ENCODE measurements around the gene UBE2J2. TPM values are rescaled to one million over a fixed set of nuclear protein-coding genes. Genes with fewer than 3 reads are reported as not detected.

Gene UBE2J2
- total and polyA plus RNA-seq, 2 donors (not counting 3 experiments of a cell fraction or from before 2014, with no cell fraction given): 60.7 to 80.7 TPM

GRCh38 chr1:1223321-1223720 is 50.3 kb downstream of the UBE2J2 start:
- ChIA-PET POLR2A (no interaction called here), CTCF (no interaction called here)
- Histone ChIP-seq H3K4me3 (replicated peaks in 1 of 3; ENCODE audit: insufficient read depth in 1 of 3, low read depth in 1 of 3, low read length in 3 of 3) (no peak overlapping the region), H3K27me3 (ENCODE audit: control insufficient read depth in 2 of 2, insufficient read depth in 2 of 2, low read length in 2 of 2) (no peaks in the 10 kb centered on the region), H3K9me3 (replicated peaks; ENCODE audit: control insufficient read depth, insufficient read depth, low read length) (no peaks in the 10 kb centered on the region), H2AFZ (ENCODE audit: low read depth, low read length) (no peak overlapping the region), H3K27ac (ENCODE audit: insufficient read depth, low read depth, low read length) (no peak overlapping the region), H3K4me2 (ENCODE audit: insufficient read depth, low read length) (no peak overlapping the region), H3K9me1 (replicated peaks; ENCODE audit: control insufficient read depth, extremely low read depth, insufficient read depth, low read length) (no peaks in the 10 kb centered on the region), H3K36me3 (ENCODE audit: control insufficient read depth in 2 of 2, extremely low read depth in 1 of 2, insufficient read depth in 2 of 2, low read length in 2 of 2) (peaks cover 4 to 53% of the 10 kb centered on the region in 2 experiments), H3K4me1 (ENCODE audit: control insufficient read depth, extremely low read depth, insufficient read depth, low read length) (no peaks in the 10 kb centered on the region), H3K79me2 (ENCODE audit: control insufficient read depth, insufficient read depth, low read length) (peaks cover 28% of the 10 kb centered on the region), H4K20me1 (replicated peaks; ENCODE audit: control insufficient read depth, extremely low read depth, insufficient read depth, low read length) (no peaks in the 10 kb centered on the region), H3K9ac (replicated peaks; ENCODE audit: extremely low read depth, insufficient read depth, low read length) (no peak overlapping the region)
- FAIRE-seq (no peak), DNase-seq (ENCODE audit: low read depth, low spot score) (no peak)
- BruUV-seq (replicated peaks): no TSS peak
- TF ChIP-seq, protein P1, sequence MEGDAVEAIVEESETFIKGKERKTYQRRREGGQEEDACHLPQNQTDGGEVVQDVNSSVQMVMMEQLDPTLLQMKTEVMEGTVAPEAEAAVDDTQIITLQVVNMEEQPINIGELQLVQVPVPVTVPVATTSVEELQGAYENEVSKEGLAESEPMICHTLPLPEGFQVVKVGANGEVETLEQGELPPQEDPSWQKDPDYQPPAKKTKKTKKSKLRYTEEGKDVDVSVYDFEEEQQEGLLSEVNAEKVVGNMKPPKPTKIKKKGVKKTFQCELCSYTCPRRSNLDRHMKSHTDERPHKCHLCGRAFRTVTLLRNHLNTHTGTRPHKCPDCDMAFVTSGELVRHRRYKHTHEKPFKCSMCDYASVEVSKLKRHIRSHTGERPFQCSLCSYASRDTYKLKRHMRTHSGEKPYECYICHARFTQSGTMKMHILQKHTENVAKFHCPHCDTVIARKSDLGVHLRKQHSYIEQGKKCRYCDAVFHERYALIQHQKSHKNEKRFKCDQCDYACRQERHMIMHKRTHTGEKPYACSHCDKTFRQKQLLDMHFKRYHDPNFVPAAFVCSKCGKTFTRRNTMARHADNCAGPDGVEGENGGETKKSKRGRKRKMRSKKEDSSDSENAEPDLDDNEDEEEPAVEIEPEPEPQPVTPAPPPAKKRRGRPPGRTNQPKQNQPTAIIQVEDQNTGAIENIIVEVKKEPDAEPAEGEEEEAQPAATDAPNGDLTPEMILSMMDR (IDR thresholded peaks at IDR 0.05; ENCODE audit: extremely low read depth in 1 of 2, insufficient read depth in 1 of 2, low read depth in 1 of 2, low read length in 2 of 2): no peak
- TF ChIP-seq GATA2 (IDR thresholded peaks at IDR 0.05; ENCODE audit: insufficient read depth, insufficient read length, low read depth, low read length) (no peak), MYC (IDR thresholded peaks at IDR 0.05; ENCODE audit: low read depth, low read length) (no peak)
- intact Hi-C loops (cut with micrococcal nuclease) (no loop called here), dilution Hi-C loops (cut with MboI; ENCODE audit: extremely low pct_ligation_motif_present, low sequenced_read_pairs) (no loop called here)

DNA sequence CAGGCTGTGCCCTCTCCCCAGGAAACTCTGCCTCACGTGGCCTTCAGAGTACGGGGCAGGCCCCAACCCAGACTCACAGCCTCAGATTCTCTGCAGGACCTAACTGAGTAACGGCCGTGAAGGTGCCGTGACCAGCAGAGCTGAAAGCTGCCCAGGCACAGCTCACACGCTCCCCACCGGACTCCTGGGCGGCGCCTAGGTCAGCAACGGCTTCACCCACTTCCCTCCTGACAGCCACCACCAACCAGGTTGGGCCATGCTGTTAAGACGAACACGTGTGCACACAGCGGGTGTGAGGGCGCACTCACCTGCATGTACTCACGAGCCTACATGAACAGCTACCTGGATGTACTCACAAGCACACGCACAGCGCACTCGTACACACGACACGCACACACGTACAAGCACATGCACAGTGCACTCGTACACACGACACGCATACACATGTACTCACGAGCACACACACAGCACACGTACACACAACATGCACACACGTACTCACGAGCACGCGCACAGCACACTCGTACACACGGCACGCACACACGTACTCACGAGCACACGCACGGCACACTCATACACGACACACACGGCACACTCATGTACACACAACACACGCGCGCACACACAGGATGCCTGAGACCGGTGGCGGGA is 51.0 kb downstream of the UBE2J2 start:
- CTCF ChIA-PET: no interaction called here
- peaks cover 22% of the 10 kb centered on the region for H3K79me2 ChIP-seq (ENCODE audit: control insufficient read depth, insufficient read depth, low read length)
- H4K20me1 ChIP-seq (replicated peaks; ENCODE audit: control insufficient read depth, extremely low read depth, insufficient read depth, low read length): no peaks in the 10 kb centered on the region
- dilution Hi-C loops (cut with MboI; ENCODE audit: extremely low pct_ligation_motif_present, low sequenced_read_pairs): no loop called here
- no peaks in the 10 kb centered on the region for H3K27me3 ChIP-seq (ENCODE audit: control insufficient read depth in 2 of 2, insufficient read depth in 2 of 2, low read length in 2 of 2)
- no peak overlapping the region for H3K4me3 ChIP-seq (replicated peaks in 1 of 3; ENCODE audit: insufficient read depth in 1 of 3, low read depth in 1 of 3, low read length in 3 of 3)
- no peaks in the 10 kb centered on the region for H3K9me1 ChIP-seq (replicated peaks; ENCODE audit: control insufficient read depth, extremely low read depth, insufficient read depth, low read length)
- DNase-seq (ENCODE audit: low read depth, low spot score): no peak
- intact Hi-C loops (cut with micrococcal nuclease): no loop called here
- TF ChIP-seq MAX (IDR thresholded peaks at IDR 0.05; ENCODE audit: insufficient read depth, insufficient read length) (no peak), EZH2 (IDR thresholded peaks at IDR 0.05; ENCODE audit: borderline replicate concordance, low read depth, low read length, severe bottlenecking) (no peak), GATA2 (IDR thresholded peaks at IDR 0.05; ENCODE audit: insufficient read depth, insufficient read length, low read depth, low read length) (no peak), POLR2AphosphoS5 (IDR thresholded peaks at IDR 0.05; ENCODE audit: insufficient read depth, low read depth, low read length) (no peak), FOS (IDR thresholded peaks at IDR 0.05; ENCODE audit: borderline replicate concordance, insufficient read depth, low read length) (no peak), MYC (IDR thresholded peaks at IDR 0.05; ENCODE audit: low read depth, low read length) (no peak), JUN (IDR thresholded peaks at IDR 0.05; ENCODE audit: borderline replicate concordance, insufficient read depth, insufficient read length, low read depth) (no peak), POLR2A (IDR thresholded peaks at IDR 0.05; ENCODE audit: low read depth, low read length) (no peak)
- TF ChIP-seq, protein P1 (IDR thresholded peaks at IDR 0.05; ENCODE audit: extremely low read depth in 1 of 2, insufficient read depth in 1 of 2, low read depth in 1 of 2, low read length in 2 of 2): no peak
- no TSS peak for BruUV-seq (replicated peaks)
- POLR2A ChIA-PET: no interaction called here
- FAIRE-seq: no peak
- H3K4me1 ChIP-seq (ENCODE audit: control insufficient read depth, extremely low read depth, insufficient read depth, low read length): no peaks in the 10 kb centered on the region
- H3K36me3 ChIP-seq (ENCODE audit: control insufficient read depth in 2 of 2, extremely low read depth in 1 of 2, insufficient read depth in 2 of 2, low read length in 2 of 2): peaks cover 0 to 54% of the 10 kb centered on the region in 2 experiments
- H3K27ac ChIP-seq (ENCODE audit: insufficient read depth, low read depth, low read length): no peak overlapping the region
- no peak overlapping the region for H3K4me2 ChIP-seq (ENCODE audit: insufficient read depth, low read length)
- no peaks in the 10 kb centered on the region for H3K9me3 ChIP-seq (replicated peaks; ENCODE audit: control insufficient read depth, insufficient read depth, low read length)
- H2AFZ ChIP-seq (ENCODE audit: low read depth, low read length): no peak overlapping the region
- H3K9ac ChIP-seq (replicated peaks; ENCODE audit: extremely low read depth, insufficient read depth, low read length): no peak overlapping the region
